Cerebellar nuclear complex (tissue), 1 donor: Measurements from ENCODE around the gene CCDC194.

ENCODE experiments used
- DNase-seq, 2 experiments: peaks; one replicate each; lab custom pipeline; 2025; lab: John Stamatoyannopoulos, UW

The CCDC194 gene

GRCh38 chr19:17405250-17406045, 11.5 kb upstream of the CCDC194 start, which contains the start of gene BST2:
Gene BST2 (minus strand): TSS chr19:17405630. CDS start chr19:17405575, 55 bp downstream.
- no peak for DNase-seq

DNA sequence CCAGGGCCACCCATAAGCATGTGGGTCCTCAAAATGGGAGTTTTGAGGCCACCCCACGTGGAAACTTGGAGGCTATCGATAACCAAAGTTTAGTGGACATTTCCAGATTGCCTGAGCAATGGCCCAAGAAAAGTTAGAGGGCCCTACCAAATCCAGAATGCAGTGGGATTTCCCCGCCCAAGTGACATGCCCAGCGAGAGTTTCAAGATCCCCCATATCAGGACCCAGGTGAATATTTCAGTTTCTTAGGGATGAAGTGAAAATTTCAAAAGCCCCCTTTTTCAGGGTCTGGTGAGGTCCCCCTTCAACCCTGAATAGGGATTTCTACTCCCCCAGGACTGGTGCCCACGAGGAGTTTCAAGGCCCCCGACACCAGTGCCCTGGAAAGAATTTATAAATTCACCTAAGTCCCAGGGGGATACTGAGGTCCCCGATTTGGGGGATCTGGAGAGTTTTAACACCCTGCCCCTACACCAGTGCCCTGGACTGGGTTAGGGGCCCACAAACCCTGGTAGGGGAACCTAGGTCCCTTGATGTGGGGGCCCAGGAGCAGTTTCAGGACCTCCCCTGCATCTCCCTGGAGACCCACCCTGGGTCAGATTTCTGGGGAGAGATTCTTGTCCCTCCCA, 10.7 kb upstream of the CCDC194 start:
- no peak for DNase-seq

DNA sequence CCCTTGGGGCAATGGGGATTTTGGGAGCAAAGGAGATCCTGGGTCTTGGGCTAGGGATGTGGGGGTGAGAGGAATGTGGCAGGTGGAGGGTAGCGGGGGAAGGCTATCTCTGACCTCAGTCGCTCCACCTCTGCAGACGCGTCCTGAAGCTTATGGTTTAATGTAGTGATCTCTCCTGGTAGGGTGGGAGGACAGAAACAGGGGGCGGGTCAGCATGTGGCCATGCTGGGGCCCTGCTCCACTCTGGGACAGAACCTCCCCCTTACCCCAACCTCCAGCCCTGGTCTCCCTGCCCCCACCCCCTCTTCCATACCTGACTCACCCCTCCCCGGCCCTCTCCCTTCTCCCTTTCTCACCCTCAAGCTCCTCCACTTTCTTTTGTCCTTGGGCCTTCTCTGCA, 10.0 kb upstream of the CCDC194 start:
- DNase-seq: no peak

- no peak for DNase-seq
Observed at GRCh38 chr19:17402982-17403855, 9.2 kb upstream of the CCDC194 start.

DNA sequence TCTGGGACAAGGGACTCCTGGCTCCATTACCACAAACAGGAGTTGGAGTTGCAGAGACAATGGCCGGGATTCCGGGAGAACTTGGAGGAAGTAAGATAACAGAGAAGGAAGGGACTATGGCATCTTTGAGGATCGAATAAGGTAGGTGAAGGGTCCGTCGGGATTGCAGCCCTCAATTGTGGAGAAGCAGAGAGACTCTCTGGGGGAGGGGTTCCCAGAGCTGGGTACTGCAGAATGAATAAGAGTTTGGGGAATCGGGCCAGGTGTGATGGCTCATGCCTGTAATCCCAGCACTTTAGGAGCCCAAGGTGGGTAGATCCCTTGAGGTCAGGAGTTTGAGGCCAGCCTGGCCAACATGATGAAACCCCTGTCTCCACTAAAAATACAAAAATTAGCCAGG, 7.6 kb upstream of the CCDC194 start:
- DNase-seq: no peak

DNA sequence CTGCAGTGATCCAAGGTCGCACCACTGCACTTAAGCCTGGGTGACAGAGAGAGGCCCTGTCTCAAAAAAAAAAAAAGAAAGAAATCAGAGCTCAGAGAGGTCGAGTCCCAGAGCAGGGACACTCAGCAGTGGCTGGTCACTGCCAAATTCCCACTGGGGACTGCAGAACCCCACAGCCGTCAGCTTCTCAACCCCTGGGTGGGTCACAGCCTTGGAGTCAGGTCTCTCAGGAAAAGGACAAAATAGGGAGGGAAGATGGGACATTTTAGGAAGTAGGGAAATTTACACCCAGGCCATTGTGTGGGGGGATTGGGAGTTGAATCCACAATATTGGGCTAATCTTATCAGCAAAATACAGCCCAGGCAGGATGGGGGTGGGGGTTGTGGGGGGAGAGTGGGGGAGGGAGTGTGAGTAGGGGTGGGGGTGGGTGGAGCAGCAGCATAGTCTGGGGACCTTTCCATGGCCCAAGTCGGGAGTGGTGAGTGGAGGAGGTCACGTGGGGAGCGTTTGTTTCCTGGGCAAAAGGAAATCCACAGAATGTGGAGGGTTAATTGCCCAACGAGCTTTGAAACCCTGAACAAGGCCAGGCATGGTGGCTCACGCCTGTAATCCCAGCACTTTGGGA, 5.0 kb upstream of the CCDC194 start:
- no peak for DNase-seq

DNA sequence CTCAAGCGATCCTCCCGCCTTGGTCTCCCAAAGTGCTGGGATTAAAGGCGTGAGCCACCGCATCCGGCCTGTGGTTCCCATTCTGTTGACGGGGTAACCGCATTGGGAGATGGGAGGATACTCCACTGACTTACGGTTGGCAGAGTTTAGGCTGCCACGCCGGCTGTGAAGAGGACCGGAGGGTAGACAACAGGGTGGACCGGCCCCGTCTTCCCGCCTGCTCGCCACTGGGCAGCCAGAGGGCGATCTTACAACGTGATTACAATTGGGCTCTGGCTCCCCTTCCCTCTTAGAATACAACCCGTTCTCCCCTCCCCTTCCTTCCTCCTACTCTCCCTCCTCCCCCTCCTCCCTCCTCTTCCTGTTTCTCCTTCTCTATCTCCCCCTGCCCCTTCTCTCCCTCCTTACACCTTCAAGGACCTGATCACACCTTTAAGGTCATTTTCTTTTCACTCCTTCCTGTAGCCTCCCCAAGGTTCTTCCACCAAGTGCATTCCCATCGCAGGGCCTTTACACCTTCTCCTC, 957 bp upstream of the CCDC194 start:
- no peak for DNase-seq

DNA sequence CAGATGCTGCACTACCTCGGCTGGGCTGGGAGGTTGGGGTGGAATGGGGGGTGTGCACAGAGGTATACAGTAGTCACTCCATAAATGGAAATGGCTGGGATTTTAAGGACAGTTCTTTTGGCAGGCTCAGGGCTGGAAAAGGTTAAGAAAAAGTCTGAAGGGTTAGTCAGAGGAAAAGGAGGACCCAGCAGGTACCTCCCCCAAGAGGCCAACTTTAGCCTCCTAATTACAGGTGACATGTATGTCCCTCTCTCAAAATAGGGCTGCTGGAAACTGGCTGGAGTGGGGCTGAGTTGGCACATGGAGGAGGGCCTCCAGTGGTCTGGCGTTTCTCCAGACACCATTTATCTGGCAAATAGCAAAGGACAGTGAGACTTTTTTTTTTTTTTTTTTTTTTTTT, 994 bp downstream of the CCDC194 start:
- DNase-seq: no peak

- no peak for DNase-seq
Observed at GRCh38 chr19:17391371-17392151, 2.4 kb downstream of the CCDC194 start.

DNA sequence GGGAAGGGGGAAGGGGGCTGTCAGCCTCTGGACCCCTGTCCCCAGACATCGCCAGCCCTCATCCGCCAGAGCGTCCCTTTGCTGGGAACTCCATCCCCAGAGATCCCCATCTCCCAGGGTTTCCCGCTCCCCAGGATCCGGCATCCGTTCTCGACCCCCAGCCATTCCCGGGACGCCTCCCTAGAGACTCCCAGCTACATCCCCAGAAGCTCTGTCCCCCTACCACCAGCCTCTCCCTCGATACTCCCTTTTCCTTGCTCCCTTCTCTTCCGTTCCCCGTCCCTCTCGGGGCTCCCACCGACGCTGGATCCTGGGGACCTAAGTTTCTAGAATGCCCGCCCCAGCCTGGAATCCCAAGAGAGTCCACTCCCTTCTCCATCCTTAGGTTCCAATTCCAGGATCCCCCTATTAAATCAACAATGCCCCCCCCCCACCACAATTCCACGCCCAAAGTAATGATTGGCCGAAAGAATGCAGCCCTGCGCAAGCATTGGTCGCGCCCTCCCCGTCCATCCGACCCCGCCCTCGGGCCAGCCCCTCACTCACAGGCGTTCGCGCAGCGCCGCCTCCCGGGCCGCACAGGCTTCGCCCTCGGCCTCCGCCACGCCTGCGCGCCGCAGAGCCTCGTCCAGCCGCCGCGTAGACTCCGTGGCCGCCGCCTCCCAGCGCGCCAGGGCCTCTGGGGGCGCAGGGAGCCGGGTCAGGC, 3.2 kb downstream of the CCDC194 start:
- DNase-seq: no peak

GRCh38 chr19:17389957-17390664, 3.9 kb downstream of the CCDC194 start:
- DNase-seq: no peak

DNA sequence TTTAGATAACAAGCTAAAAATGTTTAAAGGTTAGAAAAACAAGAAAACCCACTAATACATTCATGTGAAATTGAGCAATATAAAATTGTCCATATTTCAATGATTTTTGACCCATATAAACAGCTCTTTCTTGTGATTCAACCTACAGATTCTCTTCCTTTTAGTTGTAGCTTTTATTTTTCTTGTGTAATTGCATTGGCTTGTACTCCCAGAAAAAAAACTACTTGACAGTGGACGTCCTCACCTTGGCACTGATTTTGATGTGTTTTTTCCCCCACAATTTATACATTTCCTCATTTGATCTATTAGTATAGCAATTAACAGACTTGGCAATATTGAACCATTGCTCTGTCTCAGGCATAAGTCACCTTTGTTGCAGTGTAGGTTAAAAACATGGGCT, 4.7 kb downstream of the CCDC194 start:
- no peak for DNase-seq

- no peak for DNase-seq
Observed at GRCh38 chr19:17385878-17386611, 8.0 kb downstream of the CCDC194 start.

- DNase-seq: no peak
Observed at GRCh38 chr19:17380426-17381138, 13.4 kb downstream of the CCDC194 start.

DNA sequence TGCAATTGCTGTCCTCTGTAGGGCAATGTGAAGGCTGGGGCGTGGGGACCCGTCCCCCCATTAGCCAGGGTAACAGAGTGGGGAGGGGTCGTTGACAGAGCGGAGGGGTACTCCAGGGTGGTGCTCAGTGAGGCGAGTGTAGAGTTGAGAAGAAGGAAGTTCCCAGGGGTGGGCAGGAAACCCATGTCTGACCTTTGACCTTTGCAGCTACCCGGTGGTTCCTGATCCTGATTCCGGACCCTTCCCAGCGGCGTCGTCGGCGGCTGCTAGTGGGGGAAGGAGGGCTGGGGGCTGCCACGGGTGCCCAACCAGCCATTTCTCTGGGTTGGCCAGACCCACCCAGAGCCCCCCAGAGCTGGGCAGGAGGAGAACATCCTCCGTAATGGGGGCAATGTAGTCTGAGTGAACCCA, 14.8 kb downstream of the CCDC194 start:
- no peak for DNase-seq

- DNase-seq: no peak
Observed at GRCh38 chr19:17378271-17378670, 15.7 kb downstream of the CCDC194 start.

DNA sequence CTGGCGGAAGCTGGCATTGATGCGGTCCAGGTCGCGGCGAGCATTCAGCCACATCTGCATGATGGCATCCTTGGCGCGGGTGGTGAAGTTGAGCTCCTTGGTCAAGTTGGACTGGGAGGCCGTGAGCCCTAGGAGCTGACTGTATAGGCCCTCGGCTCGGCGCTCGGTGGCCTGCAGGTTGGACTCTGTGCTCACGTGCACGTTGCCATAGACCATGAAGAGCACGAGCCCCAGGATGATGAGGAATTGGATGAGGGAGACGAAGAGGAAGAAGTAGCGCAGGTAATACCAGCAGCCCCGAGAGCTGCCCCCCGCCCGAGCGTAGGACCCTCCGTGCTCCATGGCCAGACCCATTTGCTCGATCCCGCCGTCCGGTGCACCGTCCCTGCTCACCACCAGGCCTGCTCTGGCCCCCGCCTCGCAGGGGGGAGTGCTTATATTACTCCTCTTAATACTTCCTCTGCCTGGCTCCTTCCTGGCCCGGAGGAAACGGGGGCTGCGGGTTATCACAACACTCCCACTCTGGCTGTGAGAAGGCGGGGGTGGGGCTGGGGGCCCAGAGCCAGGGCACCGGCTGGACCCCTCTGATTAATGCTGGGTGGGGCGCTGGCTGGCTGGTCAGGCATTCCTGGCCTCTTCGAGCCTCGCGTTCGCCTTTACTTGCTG, 16.9 kb downstream of the CCDC194 start, which contains the start of gene PLVAP:
Gene PLVAP, minus strand, starts transcription at position 408 of the 666 bp plus-strand sequence. Its CDS starts 54 bp downstream, at position 354.
- DNase-seq: no peak
